Neural cell (in vitro differentiated cells): ENCODE results near the gene ZNF490.

Source experiments
- CTCF ChIP-seq: fragments of 450-650 bp; IDR thresholded peaks from 2 replicates; pipeline ENCODE4 v1.5.1; 2014; ENCODE audit warnings: antibody characterized with exemption, mild to moderate bottlenecking, moderate library complexity; ENCODE audit not compliant: poor library complexity, severe bottlenecking
- EP300 ChIP-seq: fragments of 450-650 bp; conservative IDR thresholded peaks from 2 replicates; pipeline ENCODE4 v1.6.1; 2014; ENCODE audit warnings: antibody characterized with exemption, mild to moderate bottlenecking, moderate library complexity; ENCODE audit not compliant: poor library complexity, severe bottlenecking
- EZH2 ChIP-seq: fragments of 200-600, 300-800 bp; shearing (Covaris generic), sonication (generic); IDR thresholded peaks from 2 replicates; pipeline ENCODE4 v1.6.1; 2014; ENCODE audit warnings: antibody characterized with exemption, low read length, borderline replicate concordance, mild to moderate bottlenecking; ENCODE audit not compliant: insufficient read depth, poor library complexity, severe bottlenecking
- MXI1 ChIP-seq: fragments of 450-650 bp; conservative IDR thresholded peaks from 2 replicates; pipeline ENCODE4 v1.6.1; 2014; ENCODE audit warnings: antibody characterized with exemption, mild to moderate bottlenecking; ENCODE audit not compliant: poor library complexity, severe bottlenecking
- RAD21 ChIP-seq: fragments of 450-650 bp; conservative IDR thresholded peaks from 2 replicates; pipeline ENCODE4 v1.6.1; 2014; ENCODE audit warnings: antibody characterized with exemption, mild to moderate bottlenecking, moderate library complexity
- REST ChIP-seq: IDR thresholded peaks from 2 replicates; pipeline ENCODE4 v1.6.1; 2012; ENCODE audit warnings: borderline replicate concordance
- SMC3 ChIP-seq: fragments of 450-650 bp; conservative IDR thresholded peaks from 2 replicates; pipeline ENCODE4 v1.6.1; 2014; ENCODE audit warnings: antibody characterized with exemption, mild to moderate bottlenecking, moderate library complexity; ENCODE audit not compliant: poor library complexity
- TAF1 ChIP-seq: IDR thresholded peaks from 2 replicates; pipeline ENCODE4 v1.6.1; 2012; ENCODE audit warnings: low read depth

GRCh38 chr19:12655546-12655945 lies 44.9 kb upstream of the ZNF490 start:
- TF ChIP-seq EZH2 (no peak), CTCF (no peak), REST (no peak), MXI1 (no peak), EP300 (no peak), TAF1 (no peak), RAD21 (no peak), SMC3 (no peak)
